HepG2 (cell line): Measurements from ENCODE around the gene PHACTR1. TPM values are rescaled to one million over a fixed set of nuclear protein-coding genes. Genes with fewer than 3 reads are reported as not detected.
"Not testable (repeated sequence)": the region's sequence is repeated elsewhere in the genome, so short reads cannot be mapped to it uniquely, and the experiment has no call there.

ENCODE experiments used
- ATAC-seq: fragments of 200-7000 bp; cut with Tn5 transposase; 3 replicates; pipeline ENCODE4 v1.9.1; 2020; ENCODE audit warnings: mild to moderate bottlenecking, moderate library complexity
- BruUV-seq: library from RNA; stranded (reverse); fragments of 400-500 nt; replicated peaks from 2 replicates; lab custom pipeline; 2021; lab: Mats Ljungman, UMichigan
- CTCF ChIA-PET: fragments of 300-600 bp; formaldehyde crosslinking; extraction: SDS; loops from one replicate; lab custom pipeline; 2021; ENCODE audit warnings: low total read pairs, inconsistent platforms, low intra/inter-chr PET ratio; lab: Yijun Ruan, JAX
- POLR2A ChIA-PET: fragments of 350-600 bp; sonication (Branson Sonifier 250); formaldehyde crosslinking; loops from one replicate; lab custom pipeline; 2020; ENCODE audit warnings: antibody characterized with exemption, inconsistent platforms; lab: Yijun Ruan, JAX
- DNase-seq: peaks from one replicate; pipeline ENCODE4 v3.0.0-alpha.2; 2015; ENCODE audit warnings: low spot score
- FAIRE-seq: peaks from 3 replicates; lab custom pipeline; 2011; peaks lifted over from hg19 to GRCh38; lab: Jason Lieb, UNC
- H2AFZ ChIP-seq: one replicate; pipeline ENCODE4 v1.6.1; 2011; ENCODE audit warnings: low read length, inconsistent platforms
- H3K27ac ChIP-seq: fragments of 300-600 bp; 3 replicates; pipeline ENCODE4 v1.8.0; 2011; ENCODE audit warnings: mixed run types, mild to moderate bottlenecking, mixed read lengths, low read length, inconsistent platforms; ENCODE audit not compliant: insufficient read depth; ENCODE audit errors: extremely low read length
- H3K27me3 ChIP-seq, 2 experiments: fragments of 200-600 bp in 1 of 2; 2 replicates in 1 of 2; 3 replicates in 1 of 2; pipeline versions ENCODE4 v1.6.0 to v1.8.0; 2011; ENCODE audit warnings: low read length in 2 of 2, mild to moderate bottlenecking in 2 of 2, moderate library complexity in 2 of 2, inconsistent platforms in 1 of 2; ENCODE audit not compliant: insufficient read depth in 2 of 2, control insufficient read depth in 1 of 2
- H3K36me3 ChIP-seq, 2 experiments: fragments of 200-600 bp in 1 of 2; replicated peaks in 1 of 2; 2 replicates in 1 of 2; 3 replicates in 1 of 2; pipeline versions ENCODE4 v1.5.1 to v1.8.0; 2011; ENCODE audit warnings: low read length in 2 of 2, inconsistent platforms in 1 of 2; ENCODE audit not compliant: insufficient read depth in 2 of 2, control insufficient read depth in 1 of 2
- H3K4me1 ChIP-seq: 2 replicates; pipeline ENCODE4 v1.5.1; 2012; ENCODE audit warnings: low read length, inconsistent platforms; ENCODE audit not compliant: insufficient read depth
- H3K4me2 ChIP-seq: 2 replicates; pipeline ENCODE4 v1.6.0; 2011; ENCODE audit warnings: low read depth, low read length, inconsistent platforms
- H3K4me3 ChIP-seq, 3 experiments: fragments of 200-600 bp in 1 of 3; sonication (generic), shearing (Covaris generic) in 1 of 3; replicated peaks in 1 of 3; 2 replicates each; pipeline ENCODE4 v1.5.1; 2011 to 2016; ENCODE audit warnings: low read length in 3 of 3, inconsistent platforms in 2 of 3, low read depth in 2 of 3, mild to moderate bottlenecking in 2 of 3, control low read depth in 1 of 3, mixed read lengths in 1 of 3; ENCODE audit not compliant: insufficient read depth in 1 of 3
- H3K79me2 ChIP-seq: one replicate; pipeline ENCODE4 v1.6.1; 2011; ENCODE audit warnings: low read length, inconsistent platforms; ENCODE audit not compliant: insufficient read depth
- H3K9ac ChIP-seq: 2 replicates; pipeline ENCODE4 v1.6.0; 2011; ENCODE audit warnings: mild to moderate bottlenecking, low read depth, low read length, inconsistent platforms; ENCODE audit not compliant: insufficient read depth
- H3K9me3 ChIP-seq: 2 replicates; pipeline ENCODE4 v1.5.1; 2012; ENCODE audit warnings: mild to moderate bottlenecking, low read length
- H4K20me1 ChIP-seq: 2 replicates; pipeline ENCODE4 v1.6.0; 2011; ENCODE audit warnings: inconsistent platforms, mild to moderate bottlenecking, low read length, moderate library complexity; ENCODE audit not compliant: insufficient read depth
- ASH2L ChIP-seq: fragments of 300-600, 200-600 bp; sonication (generic); IDR thresholded peaks from 2 replicates; pipeline ENCODE4 v1.7.0; 2017; ENCODE audit warnings: low read depth, mild to moderate bottlenecking, moderate library complexity, mixed read lengths, low read length; ENCODE audit not compliant: insufficient read length
- ATF7 ChIP-seq, 2 experiments: fragments of 450-650 bp in 1 of 2; sonication (generic) in 1 of 2; formaldehyde crosslinking in 1 of 2; IDR thresholded peaks; 2 replicates each; pipeline versions ENCODE4 v1.4.0 to v1.6.1; 2016 to 2020; ENCODE audit warnings: antibody characterized with exemption in 1 of 2, mild to moderate bottlenecking in 1 of 2, missing genetic modification reagents in 1 of 2
- GPN1 ChIP-seq: sonication (generic); formaldehyde crosslinking; IDR thresholded peaks from 2 replicates; pipeline ENCODE4 v1.5.1; 2020; ENCODE audit warnings: missing genetic modification reagents, borderline replicate concordance
- GTF2F1 ChIP-seq: fragments of 150-350 bp; IDR thresholded peaks from 2 replicates; pipeline ENCODE4 v1.6.1; 2014; ENCODE audit warnings: low read length
- PHB2 ChIP-seq: fragments of 450-650 bp; IDR thresholded peaks from 2 replicates; pipeline ENCODE4 v1.6.1; 2018; ENCODE audit not compliant: partially characterized antibody
- PHF8 ChIP-seq: sonication (generic); formaldehyde crosslinking; IDR thresholded peaks from 2 replicates; pipeline ENCODE4 v1.5.0; 2020; ENCODE audit warnings: missing genetic modification reagents
- ZNF3 ChIP-seq: IDR thresholded peaks from 2 replicates; pipeline ENCODE4 v1.7.0; 2017; ENCODE audit warnings: inconsistent platforms
- ZNF768 ChIP-seq: sonication (generic); formaldehyde crosslinking; IDR thresholded peaks from 2 replicates; pipeline ENCODE4 v1.4.0; 2020; ENCODE audit warnings: missing genetic modification reagents
- whole genome bisulfite sequencing: methylation state at CpG from one replicate; pipeline ENCODE4 v1.1.6; 2017; ENCODE audit warnings: low lambda C conversion rate; 5-methylcytosine and 5-hydroxymethylcytosine counted together
- in situ Hi-C: cut with HindIII; loops from 2 replicates; pipeline ENCODE4 v1.10.0; 2017; ENCODE audit warnings: low pct_unique_long_range_greater_than_20kb; ENCODE audit not compliant: extremely low pct_ligation_motif_present
- intact Hi-C: fragments of 100-400 bp; cut with micrococcal nuclease; formaldehyde crosslinking; loops from one replicate; pipeline ENCODE4 v1.10.0; 2022; ENCODE audit not compliant: unreplicated experiment
- polyA plus RNA-seq, 8 experiments: library from polyadenylated mRNA; depleted of rRNA in 3 of 8; stranded (reverse) in 7 of 8; unstranded in 1 of 8; fragments of >200 nt; fragmentation: Illumina TruSeq in 4 of 8; extraction: Trizol in 4 of 8; gene quantifications; 2 replicates each; pipeline versions ENCODE4 v1.2.1 to v1.2.3, GENCODE V29; 2011 to 2016; ENCODE audit warnings: low read depth in 4 of 8, missing spikeins in 1 of 8, mixed read lengths in 1 of 8; ENCODE audit not compliant: insufficient read depth in 1 of 8
- total RNA-seq, 5 experiments: library from RNA; depleted of rRNA; stranded (reverse); fragments of >200 nt; fragmentation: Illumina TruSeq; extraction: Trizol; gene quantifications; 2 replicates each; pipeline ENCODE4 v1.2.3, GENCODE V29; 2016; ENCODE audit warnings: low read depth in 1 of 5

Gene PHACTR1
- total and polyA plus RNA-seq, 2 of the 13 experiments (the other 11 are each of a cell fraction or from before 2014, with no cell fraction given) = 0.09 TPM; not detected in 1

- DNase-seq; CTCF ChIA-PET; H2AFZ ChIP-seq; in situ Hi-C loops; FAIRE-seq; BruUV-seq; intact Hi-C loops; H4K20me1 ChIP-seq; H3K4me2 ChIP-seq; H3K9me3 ChIP-seq; H3K9ac ChIP-seq; H3K4me1 ChIP-seq; H3K4me3 ChIP-seq; POLR2A ChIA-PET; H3K79me2 ChIP-seq; ATAC-seq; H3K36me3 ChIP-seq; H3K27ac ChIP-seq; TF ChIP-seq ATF7 (CRISPR knock-in tag; IDR thresholded peaks at IDR 0.05): not testable (repeated sequence)
- 23% methylated on average over 5 of the region's 5 CpGs for WGBS
- TF ChIP-seq ATF7 (IDR thresholded peaks at IDR 0.05) = peak; percentile 83
- peaks cover 2 to 25% of the 10 kb centered on the region in 2 experiments; a peak in 3 of 5 replicates for H3K27me3 ChIP-seq
Measured at GRCh38 chr6:13159822-13160221, 443.3 kb downstream of the PHACTR1 start.

- DNase-seq (no peak), FAIRE-seq (no peak), ATAC-seq (no peak)
- CTCF ChIA-PET = no interaction called here
- WGBS = 9% methylated on average over 2 of the region's 2 CpGs
- H3K27me3 ChIP-seq = peaks cover 2 to 29% of the 10 kb centered on the region in 2 experiments; a peak in 4 of 5 replicates
- H3K9me3 ChIP-seq = no peaks in the 10 kb centered on the region
- no peaks in the 10 kb centered on the region for H3K36me3 ChIP-seq
- H3K4me3 ChIP-seq = no peak overlapping the region
- no peaks in the 10 kb centered on the region for H3K4me1 ChIP-seq
- intact Hi-C loops = no loop called here
- no peaks in the 10 kb centered on the region for H4K20me1 ChIP-seq
- POLR2A ChIA-PET = no interaction called here
- H3K4me2 ChIP-seq = no peak overlapping the region
- no peaks in the 10 kb centered on the region for H3K79me2 ChIP-seq
- no peak overlapping the region for H2AFZ ChIP-seq
- no peak overlapping the region for H3K27ac ChIP-seq
- TF ChIP-seq ZNF3 (CRISPR knock-in tag) (0 out of 2 replicates have a peak, but pooled peaks have one; percentile 46), PHF8 (CRISPR knock-in tag) (no peak), ZNF768 (CRISPR knock-in tag) (peak; percentile 57; the same call in 1 of the 2 replicates), PHB2 (no peak), GTF2F1 (no peak), ASH2L (no peak), GPN1 (CRISPR knock-in tag) (no peak)
- BruUV-seq = no TSS peak
- no peak overlapping the region for H3K9ac ChIP-seq
- in situ Hi-C loops = no loop called here
Measured at GRCh38 chr6:13163161-13163944, 446.8 kb downstream of the PHACTR1 start.
